Endothelial cell (in vitro differentiated cells): ENCODE data around the gene ACBD6. TPM values are rescaled to one million over a fixed set of nuclear protein-coding genes. Genes with fewer than 3 reads are reported as not detected.

Source experiments
- DNase-seq: peaks from one replicate; pipeline ENCODE4 v3.0.0; 2021; ENCODE audit warnings: low spot score
- H3K27ac Mint-ChIP-seq: one replicate; pipeline ENCODE4 v1.8.0; 2021; ENCODE audit warnings: mixed read lengths, inconsistent platforms; ENCODE audit not compliant: unreplicated experiment
- H3K27me3 Mint-ChIP-seq: one replicate; pipeline ENCODE4 v1.8.0; 2021; ENCODE audit warnings: mild to moderate bottlenecking, moderate library complexity, mixed read lengths, inconsistent platforms; ENCODE audit not compliant: unreplicated experiment
- H3K36me3 Mint-ChIP-seq: one replicate; pipeline ENCODE4 v1.8.0; 2021; ENCODE audit warnings: mild to moderate bottlenecking, low read depth, mixed read lengths, inconsistent platforms; ENCODE audit not compliant: unreplicated experiment
- H3K4me1 Mint-ChIP-seq: one replicate; pipeline ENCODE4 v1.8.0; 2021; ENCODE audit warnings: mild to moderate bottlenecking, mixed read lengths, inconsistent platforms; ENCODE audit not compliant: unreplicated experiment
- H3K4me3 Mint-ChIP-seq: one replicate; pipeline ENCODE4 v1.8.0; 2021; ENCODE audit warnings: mild to moderate bottlenecking, mixed read lengths, inconsistent platforms; ENCODE audit not compliant: unreplicated experiment
- H3K9me3 Mint-ChIP-seq: one replicate; pipeline ENCODE4 v1.8.0; 2021; ENCODE audit warnings: mixed read lengths, inconsistent platforms; ENCODE audit not compliant: unreplicated experiment
- total RNA-seq: library from RNA; stranded (reverse); fragmentation: NEBNext Ultra II Directional; extraction: Animal tissue kit (Norgen Biotek cat#: 25700); gene quantifications from one replicate; pipeline ENCODE4 v1.2.1, GENCODE V29; 2021; ENCODE audit not compliant: unreplicated experiment
- TF ChIP-seq, protein P1 (sequence below): fragments of 200-600 bp; sonication (generic); IDR thresholded peaks from one replicate; pipeline ENCODE4 v1.5.0; 2021; ENCODE audit warnings: antibody characterized with exemption; ENCODE audit not compliant: unreplicated experiment

ACBD6 gene
- total RNA-seq, 1 donor from 2014 or later, result 46.5 TPM

DNA sequence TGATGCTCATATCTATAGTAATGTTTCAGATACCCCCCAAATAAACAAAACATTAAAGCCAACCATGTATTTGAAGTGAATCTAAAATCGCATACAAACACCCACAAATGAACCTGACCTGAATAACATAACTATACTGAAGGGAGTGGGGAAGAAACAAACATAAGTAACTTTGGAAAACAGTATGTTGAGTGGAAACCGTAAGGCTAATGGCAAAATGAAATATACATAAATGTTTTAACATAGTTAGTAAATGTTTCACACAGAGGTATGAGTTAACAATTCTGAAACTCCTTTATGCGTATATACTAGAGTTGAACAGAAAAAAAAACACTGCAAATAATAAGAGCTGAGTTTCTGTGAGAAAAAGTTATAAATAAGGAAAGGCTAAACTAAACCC lies 125.6 kb downstream of the ACBD6 start:
- DNase-seq, result no peak
- H3K27ac Mint-ChIP-seq, result no peak overlapping the region
- TF ChIP-seq, protein P1, sequence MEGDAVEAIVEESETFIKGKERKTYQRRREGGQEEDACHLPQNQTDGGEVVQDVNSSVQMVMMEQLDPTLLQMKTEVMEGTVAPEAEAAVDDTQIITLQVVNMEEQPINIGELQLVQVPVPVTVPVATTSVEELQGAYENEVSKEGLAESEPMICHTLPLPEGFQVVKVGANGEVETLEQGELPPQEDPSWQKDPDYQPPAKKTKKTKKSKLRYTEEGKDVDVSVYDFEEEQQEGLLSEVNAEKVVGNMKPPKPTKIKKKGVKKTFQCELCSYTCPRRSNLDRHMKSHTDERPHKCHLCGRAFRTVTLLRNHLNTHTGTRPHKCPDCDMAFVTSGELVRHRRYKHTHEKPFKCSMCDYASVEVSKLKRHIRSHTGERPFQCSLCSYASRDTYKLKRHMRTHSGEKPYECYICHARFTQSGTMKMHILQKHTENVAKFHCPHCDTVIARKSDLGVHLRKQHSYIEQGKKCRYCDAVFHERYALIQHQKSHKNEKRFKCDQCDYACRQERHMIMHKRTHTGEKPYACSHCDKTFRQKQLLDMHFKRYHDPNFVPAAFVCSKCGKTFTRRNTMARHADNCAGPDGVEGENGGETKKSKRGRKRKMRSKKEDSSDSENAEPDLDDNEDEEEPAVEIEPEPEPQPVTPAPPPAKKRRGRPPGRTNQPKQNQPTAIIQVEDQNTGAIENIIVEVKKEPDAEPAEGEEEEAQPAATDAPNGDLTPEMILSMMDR, result no peak
- H3K4me1 Mint-ChIP-seq, result no peaks in the 10 kb centered on the region
- no peaks in the 10 kb centered on the region for H3K9me3 Mint-ChIP-seq
- H3K36me3 Mint-ChIP-seq, result peaks cover 9% of the 10 kb centered on the region
- H3K27me3 Mint-ChIP-seq, result no peaks in the 10 kb centered on the region
- no peak overlapping the region for H3K4me3 Mint-ChIP-seq

DNA sequence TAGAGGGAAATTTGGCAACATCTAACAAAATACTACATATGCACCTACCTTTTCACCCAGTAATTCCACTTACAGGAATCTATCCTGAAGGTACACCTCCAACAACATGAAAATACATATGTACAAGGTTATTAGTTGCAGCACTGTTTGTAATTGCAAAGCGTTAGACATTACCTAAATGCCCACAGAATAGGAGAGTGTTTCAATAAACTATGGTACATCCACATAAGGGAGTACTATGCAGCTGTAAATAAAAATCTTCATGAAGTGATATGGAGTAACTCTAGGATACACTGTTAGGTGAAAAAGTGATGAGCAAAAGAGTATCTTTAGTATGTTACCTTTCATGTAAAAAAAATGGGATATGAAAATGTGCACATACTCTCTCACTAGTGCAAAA lies 126.1 kb downstream of the ACBD6 start:
- no peak for DNase-seq
- Mint-ChIP-seq H3K27ac (no peak overlapping the region), H3K36me3 (peaks cover 9% of the 10 kb centered on the region), H3K9me3 (no peaks in the 10 kb centered on the region), H3K27me3 (no peaks in the 10 kb centered on the region), H3K4me3 (no peak overlapping the region), H3K4me1 (no peaks in the 10 kb centered on the region)
- TF ChIP-seq, protein P1, result no peak

- no peak overlapping the region for H3K27ac Mint-ChIP-seq
- no peaks in the 10 kb centered on the region for H3K27me3 Mint-ChIP-seq
- no peak overlapping the region for H3K4me3 Mint-ChIP-seq
- no peaks in the 10 kb centered on the region for H3K36me3 Mint-ChIP-seq
- TF ChIP-seq, protein P1, result no peak
- no peaks in the 10 kb centered on the region for H3K4me1 Mint-ChIP-seq
- no peak for DNase-seq
- no peaks in the 10 kb centered on the region for H3K9me3 Mint-ChIP-seq
These were observed 129.6 kb downstream of the ACBD6 start for GRCh38 chr1:180372728-180373127.

DNA sequence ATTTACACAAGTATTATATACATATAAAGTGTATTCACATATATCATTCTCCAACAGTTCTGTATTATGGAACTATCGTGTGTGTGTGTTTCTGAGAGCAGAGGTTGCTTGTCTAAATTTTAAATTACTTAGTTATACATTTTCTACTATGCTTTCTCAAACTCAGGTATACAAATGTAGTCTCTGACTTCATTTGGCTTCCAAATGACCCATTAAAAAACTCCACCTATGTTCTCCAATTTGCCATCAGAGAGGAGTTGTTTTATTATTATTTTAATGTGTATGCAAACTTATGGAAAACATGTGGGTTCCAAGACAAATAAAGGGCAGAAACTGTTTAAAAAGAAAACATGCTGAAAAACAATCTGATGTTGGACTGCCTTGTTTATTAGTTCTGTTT lies 131.8 kb downstream of the ACBD6 start:
- no peaks in the 10 kb centered on the region for H3K36me3 Mint-ChIP-seq
- no peaks in the 10 kb centered on the region for H3K9me3 Mint-ChIP-seq
- no peak overlapping the region for H3K4me3 Mint-ChIP-seq
- no peak for DNase-seq
- TF ChIP-seq, protein P1, result no peak
- H3K27me3 Mint-ChIP-seq, result peaks cover 3% of the 10 kb centered on the region
- H3K27ac Mint-ChIP-seq, result no peak overlapping the region
- H3K4me1 Mint-ChIP-seq, result no peaks in the 10 kb centered on the region

- H3K4me1 Mint-ChIP-seq, result no peaks in the 10 kb centered on the region
- TF ChIP-seq, protein P1, result no peak
- no peak overlapping the region for H3K27ac Mint-ChIP-seq
- DNase-seq, result no peak
- no peaks in the 10 kb centered on the region for H3K9me3 Mint-ChIP-seq
- H3K36me3 Mint-ChIP-seq, result no peaks in the 10 kb centered on the region
- peaks cover 3% of the 10 kb centered on the region for H3K27me3 Mint-ChIP-seq
- H3K4me3 Mint-ChIP-seq, result no peak overlapping the region
These were observed 132.2 kb downstream of the ACBD6 start for GRCh38 chr1:180370188-180370587.
